NCI-H774 (cell line): Measurements from ENCODE around the gene ZFPM1.
A peak's percentile ranks its signal among the peaks of the same experiment; 100 is the strongest.

ENCODE experiments used
- DNase-seq: peaks from one replicate; lab custom pipeline; 2025; lab: John Stamatoyannopoulos, UW

Gene ZFPM1

GRCh38 chr16:88433632-88434352 lies 19.3 kb upstream of the ZFPM1 start:
- DNase-seq = no peak

- DNase-seq = no peak
Measured at GRCh38 chr16:88434353-88434690, 18.8 kb upstream of the ZFPM1 start.

GRCh38 chr16:88434746-88435145 lies 18.3 kb upstream of the ZFPM1 start:
- DNase-seq = no peak

GRCh38 chr16:88435437-88436355 lies 17.4 kb upstream of the ZFPM1 start:
- DNase-seq = no peak

GRCh38 chr16:88436796-88437195 lies 16.3 kb upstream of the ZFPM1 start:
- no peak for DNase-seq

GRCh38 chr16:88437367-88437964 lies 15.6 kb upstream of the ZFPM1 start:
- DNase-seq = peak; percentile 10

- DNase-seq = no peak
Measured at GRCh38 chr16:88438084-88438870, 14.8 kb upstream of the ZFPM1 start.

- DNase-seq = no peak
Measured at GRCh38 chr16:88439016-88439415, 14.1 kb upstream of the ZFPM1 start.

GRCh38 chr16:88439706-88440105 lies 13.4 kb upstream of the ZFPM1 start:
- DNase-seq = no peak

- DNase-seq = no peak
Measured at GRCh38 chr16:88440111-88440510, 13.0 kb upstream of the ZFPM1 start.

GRCh38 chr16:88440686-88441405 lies 12.2 kb upstream of the ZFPM1 start:
- no peak for DNase-seq

GRCh38 chr16:88441460-88441859 lies 11.6 kb upstream of the ZFPM1 start:
- no peak for DNase-seq

- DNase-seq = no peak
Measured at GRCh38 chr16:88442383-88442726, 10.7 kb upstream of the ZFPM1 start.

GRCh38 chr16:88442727-88443576 lies 10.1 kb upstream of the ZFPM1 start:
- peak; percentile 21 for DNase-seq

- DNase-seq = no peak
Measured at GRCh38 chr16:88444826-88445582, 8.1 kb upstream of the ZFPM1 start.

- DNase-seq = no peak
Measured at GRCh38 chr16:88445583-88445960, 7.5 kb upstream of the ZFPM1 start.

- DNase-seq = no peak
Measured at GRCh38 chr16:88446061-88446460, 7.0 kb upstream of the ZFPM1 start.

- no peak for DNase-seq
Measured at GRCh38 chr16:88446736-88447135, 6.3 kb upstream of the ZFPM1 start.

- no peak for DNase-seq
Measured at GRCh38 chr16:88447881-88448280, 5.2 kb upstream of the ZFPM1 start.
